Measurements from ENCODE around the gene STK32B.

Gene STK32B

DNA sequence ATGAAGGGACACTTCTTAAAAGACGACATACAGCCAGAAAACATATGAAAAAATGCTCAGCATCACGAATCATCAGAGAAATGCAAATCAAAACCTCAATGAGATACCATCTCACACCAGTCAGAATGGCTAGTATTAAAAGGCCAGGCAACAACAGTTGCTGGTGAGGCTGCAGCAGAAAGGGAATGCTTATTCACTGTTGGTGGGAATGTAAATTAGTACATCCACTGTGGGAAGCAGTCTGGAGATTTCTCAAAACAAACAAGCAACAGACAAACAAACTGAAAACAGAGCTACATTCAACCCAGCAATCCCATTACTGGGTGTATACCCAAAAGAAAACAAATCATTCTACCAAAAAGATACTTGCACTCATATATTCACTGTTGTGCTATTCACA lies 459.2 kb downstream of the STK32B start:
- no peak for TF ChIP-seq TCF12 (IDR thresholded peaks at IDR 0.05; ENCODE audit: low read depth)

DNA sequence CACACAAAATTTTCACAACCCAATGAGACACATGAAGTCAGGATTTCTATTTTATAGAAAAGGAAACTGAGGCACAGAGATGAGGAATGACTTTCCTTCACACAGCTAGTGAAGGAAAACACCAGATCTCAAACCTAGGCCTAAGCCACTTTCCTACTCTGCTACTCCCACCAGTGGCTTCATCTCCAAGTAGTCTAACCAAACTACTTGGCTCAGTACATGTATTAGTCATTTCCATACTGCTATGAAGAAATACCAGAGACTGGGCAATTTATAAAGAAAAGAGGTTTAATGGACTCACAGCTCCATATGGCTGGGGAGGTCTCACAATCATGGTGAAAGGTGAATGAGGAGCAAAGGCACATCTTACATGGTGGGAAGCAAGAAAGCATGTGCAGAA lies 460.5 kb downstream of the STK32B start:
- TF ChIP-seq ZBTB7A (IDR thresholded peaks at IDR 0.05; ENCODE audit: low read depth) (no peak), RAD21 (IDR thresholded peaks at IDR 0.05; ENCODE audit: low read depth) (no peak)

DNA sequence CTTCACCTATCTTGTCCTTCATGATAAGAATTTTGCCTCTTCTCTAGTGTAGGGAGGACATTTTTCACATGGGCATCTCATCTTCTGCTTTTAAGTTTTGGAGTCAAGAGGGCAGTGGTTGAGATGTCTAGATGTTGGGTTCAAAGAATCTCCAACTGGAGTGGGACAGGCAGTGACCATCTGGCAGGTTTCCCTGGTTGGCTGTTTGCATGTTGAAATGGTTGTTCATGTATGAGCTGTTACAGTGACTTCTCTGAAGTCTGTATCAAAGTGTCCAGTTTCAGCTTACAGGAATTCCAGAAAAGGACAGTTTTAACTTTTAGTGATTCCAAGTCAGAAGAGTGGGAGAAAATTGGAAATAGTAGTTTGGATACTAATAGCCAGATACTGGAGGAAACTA lies 464.4 kb downstream of the STK32B start:
- TF ChIP-seq EP300 (IDR thresholded peaks at IDR 0.05; ENCODE audit: borderline replicate concordance) (no peak), NFIC (IDR thresholded peaks at IDR 0.05) (no peak), FOXM1 (IDR thresholded peaks at IDR 0.05; ENCODE audit: borderline replicate concordance, low read depth) (no peak), TEAD4 (IDR thresholded peaks at IDR 0.05) (no peak), CEBPB (IDR thresholded peaks at IDR 0.05) (no peak), YY1 (IDR thresholded peaks at IDR 0.05; ENCODE audit: low read depth) (no peak), EGR1 (IDR thresholded peaks at IDR 0.05) (no peak), RAD21 (IDR thresholded peaks at IDR 0.05; ENCODE audit: low read depth) (no peak), CREB1 (IDR thresholded peaks at IDR 0.05; ENCODE audit: low read depth) (no peak), TAF1 (IDR thresholded peaks at IDR 0.05; ENCODE audit: low read depth) (no peak), ZBTB7A (IDR thresholded peaks at IDR 0.05; ENCODE audit: low read depth) (no peak), TCF12 (IDR thresholded peaks at IDR 0.05; ENCODE audit: low read depth) (no peak)
- TF ChIP-seq, protein P1, sequence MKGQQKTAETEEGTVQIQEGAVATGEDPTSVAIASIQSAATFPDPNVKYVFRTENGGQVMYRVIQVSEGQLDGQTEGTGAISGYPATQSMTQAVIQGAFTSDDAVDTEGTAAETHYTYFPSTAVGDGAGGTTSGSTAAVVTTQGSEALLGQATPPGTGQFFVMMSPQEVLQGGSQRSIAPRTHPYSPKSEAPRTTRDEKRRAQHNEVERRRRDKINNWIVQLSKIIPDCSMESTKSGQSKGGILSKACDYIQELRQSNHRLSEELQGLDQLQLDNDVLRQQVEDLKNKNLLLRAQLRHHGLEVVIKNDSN (IDR thresholded peaks at IDR 0.05), result no peak
- TF ChIP-seq, protein P2, sequence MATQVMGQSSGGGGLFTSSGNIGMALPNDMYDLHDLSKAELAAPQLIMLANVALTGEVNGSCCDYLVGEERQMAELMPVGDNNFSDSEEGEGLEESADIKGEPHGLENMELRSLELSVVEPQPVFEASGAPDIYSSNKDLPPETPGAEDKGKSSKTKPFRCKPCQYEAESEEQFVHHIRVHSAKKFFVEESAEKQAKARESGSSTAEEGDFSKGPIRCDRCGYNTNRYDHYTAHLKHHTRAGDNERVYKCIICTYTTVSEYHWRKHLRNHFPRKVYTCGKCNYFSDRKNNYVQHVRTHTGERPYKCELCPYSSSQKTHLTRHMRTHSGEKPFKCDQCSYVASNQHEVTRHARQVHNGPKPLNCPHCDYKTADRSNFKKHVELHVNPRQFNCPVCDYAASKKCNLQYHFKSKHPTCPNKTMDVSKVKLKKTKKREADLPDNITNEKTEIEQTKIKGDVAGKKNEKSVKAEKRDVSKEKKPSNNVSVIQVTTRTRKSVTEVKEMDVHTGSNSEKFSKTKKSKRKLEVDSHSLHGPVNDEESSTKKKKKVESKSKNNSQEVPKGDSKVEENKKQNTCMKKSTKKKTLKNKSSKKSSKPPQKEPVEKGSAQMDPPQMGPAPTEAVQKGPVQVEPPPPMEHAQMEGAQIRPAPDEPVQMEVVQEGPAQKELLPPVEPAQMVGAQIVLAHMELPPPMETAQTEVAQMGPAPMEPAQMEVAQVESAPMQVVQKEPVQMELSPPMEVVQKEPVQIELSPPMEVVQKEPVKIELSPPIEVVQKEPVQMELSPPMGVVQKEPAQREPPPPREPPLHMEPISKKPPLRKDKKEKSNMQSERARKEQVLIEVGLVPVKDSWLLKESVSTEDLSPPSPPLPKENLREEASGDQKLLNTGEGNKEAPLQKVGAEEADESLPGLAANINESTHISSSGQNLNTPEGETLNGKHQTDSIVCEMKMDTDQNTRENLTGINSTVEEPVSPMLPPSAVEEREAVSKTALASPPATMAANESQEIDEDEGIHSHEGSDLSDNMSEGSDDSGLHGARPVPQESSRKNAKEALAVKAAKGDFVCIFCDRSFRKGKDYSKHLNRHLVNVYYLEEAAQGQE (IDR thresholded peaks at IDR 0.05; ENCODE audit: low read depth), result no peak
- TF ChIP-seq, protein P3, sequence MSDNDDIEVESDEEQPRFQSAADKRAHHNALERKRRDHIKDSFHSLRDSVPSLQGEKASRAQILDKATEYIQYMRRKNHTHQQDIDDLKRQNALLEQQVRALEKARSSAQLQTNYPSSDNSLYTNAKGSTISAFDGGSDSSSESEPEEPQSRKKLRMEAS (IDR thresholded peaks at IDR 0.05), result no peak

DNA sequence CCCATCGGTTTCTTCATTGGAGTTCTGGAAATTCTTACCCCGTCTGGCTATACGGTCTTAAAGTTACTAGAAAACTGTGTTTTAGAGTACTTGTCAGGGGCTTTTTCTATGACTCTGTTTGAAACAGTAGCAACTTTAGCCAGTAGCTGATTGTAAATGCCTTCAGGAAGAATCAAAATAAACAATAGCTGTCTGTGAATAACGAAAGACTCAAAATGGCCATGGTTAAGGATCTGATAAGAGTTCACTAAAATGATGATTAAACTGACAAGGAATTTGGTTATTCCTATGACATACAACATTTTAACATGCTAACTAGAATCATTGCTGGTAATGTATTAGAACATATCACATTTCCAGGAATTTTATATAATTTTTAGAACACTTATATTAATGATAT lies 466.1 kb downstream of the STK32B start:
- TF ChIP-seq TEAD4 (IDR thresholded peaks at IDR 0.05) (no peak), NFIC (IDR thresholded peaks at IDR 0.05) (no peak), ZBTB7A (IDR thresholded peaks at IDR 0.05; ENCODE audit: low read depth) (no peak), TCF12 (IDR thresholded peaks at IDR 0.05; ENCODE audit: low read depth) (no peak), TAF1 (IDR thresholded peaks at IDR 0.05; ENCODE audit: low read depth) (no peak), FOXM1 (IDR thresholded peaks at IDR 0.05; ENCODE audit: borderline replicate concordance, low read depth) (no peak), CEBPB (IDR thresholded peaks at IDR 0.05) (no peak), YY1 (IDR thresholded peaks at IDR 0.05; ENCODE audit: low read depth) (no peak), EP300 (IDR thresholded peaks at IDR 0.05; ENCODE audit: borderline replicate concordance) (no peak), RAD21 (IDR thresholded peaks at IDR 0.05; ENCODE audit: low read depth) (no peak), EGR1 (IDR thresholded peaks at IDR 0.05) (no peak), CREB1 (IDR thresholded peaks at IDR 0.05; ENCODE audit: low read depth) (no peak)
- TF ChIP-seq, protein P1 (IDR thresholded peaks at IDR 0.05), result no peak
- TF ChIP-seq, protein P3 (IDR thresholded peaks at IDR 0.05), result no peak
- TF ChIP-seq, protein P2 (IDR thresholded peaks at IDR 0.05; ENCODE audit: low read depth), result no peak

DNA sequence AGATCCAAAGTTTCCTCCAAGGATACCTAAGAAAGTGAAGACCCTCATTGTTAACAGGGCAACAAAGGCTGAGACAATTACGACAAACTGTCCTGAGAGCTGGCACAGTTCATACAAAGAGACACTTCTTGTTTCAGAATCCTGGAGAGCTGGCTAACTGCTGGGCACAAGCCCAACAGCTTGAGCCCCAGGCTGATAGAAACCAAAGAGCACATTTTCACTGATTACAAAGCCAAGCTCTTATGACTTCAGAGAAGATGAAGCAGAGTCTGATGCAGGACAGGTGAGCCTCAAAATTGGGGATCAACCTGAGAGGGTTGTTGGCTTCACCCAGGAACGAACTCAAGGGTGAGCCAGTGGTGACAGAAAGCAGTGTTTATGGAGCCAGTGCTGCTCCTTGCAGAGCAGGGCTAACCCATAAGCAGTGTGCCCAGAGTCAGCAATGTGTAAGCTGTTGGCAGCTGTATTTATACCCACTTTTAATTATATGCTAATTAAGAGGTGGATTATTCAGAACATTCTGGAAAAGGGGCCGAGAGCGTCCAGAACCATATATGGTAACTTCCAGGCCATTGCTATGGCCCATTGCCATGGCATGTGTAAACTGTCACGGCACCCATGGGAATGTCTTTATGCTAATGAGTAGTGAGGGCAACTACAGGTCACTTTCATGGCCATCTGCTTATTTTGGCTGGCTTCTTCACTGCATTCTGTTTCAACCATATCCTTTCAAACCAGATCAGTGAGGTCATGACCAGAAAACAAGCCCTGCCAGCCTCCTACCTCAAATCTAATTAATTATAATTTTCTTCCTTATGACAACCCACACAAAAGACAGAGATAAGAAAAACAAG lies 473.4 kb downstream of the STK32B start:
- TF ChIP-seq, protein P1 (IDR thresholded peaks at IDR 0.05), result no peak
- TF ChIP-seq EGR1 (IDR thresholded peaks at IDR 0.05) (no peak), FOXM1 (IDR thresholded peaks at IDR 0.05; ENCODE audit: borderline replicate concordance, low read depth) (no peak), CREB1 (IDR thresholded peaks at IDR 0.05; ENCODE audit: low read depth) (no peak), TCF12 (IDR thresholded peaks at IDR 0.05; ENCODE audit: low read depth) (no peak), ZBTB7A (IDR thresholded peaks at IDR 0.05; ENCODE audit: low read depth) (no peak), RAD21 (IDR thresholded peaks at IDR 0.05; ENCODE audit: low read depth) (no peak), YY1 (IDR thresholded peaks at IDR 0.05; ENCODE audit: low read depth) (no peak)

Data from Ishikawa (cell line).